K562 (cell line): ENCODE data around the gene FAM120B. TPM values are rescaled to one million over a fixed set of nuclear protein-coding genes. Genes with fewer than 3 reads are reported as not detected.

ENCODE experiments used
- CBX2 ChIP-seq: fragments of 200-600 bp; sonication (generic); IDR thresholded peaks from one replicate; pipeline ENCODE4 v1.6.1; 2012; ENCODE audit warnings: mild to moderate bottlenecking, low read length, inconsistent platforms; ENCODE audit not compliant: insufficient read depth, poor library complexity, severe bottlenecking
- CSDE1 ChIP-seq, 2 experiments: fragments of 450-650 bp; IDR thresholded peaks; 2 replicates each; pipeline ENCODE4 v1.6.1; 2016; ENCODE audit warnings: mild to moderate bottlenecking in 1 of 2
- CXXC5 ChIP-seq: fragments of 250-450 bp; sonication (Bioruptor Pico); IDR thresholded peaks from 2 replicates; pipeline ENCODE4 v1.8.0; 2022; ENCODE audit warnings: inconsistent platforms, mild to moderate bottlenecking, moderate library complexity
- FOXK1 ChIP-seq: sonication (generic); formaldehyde crosslinking; IDR thresholded peaks from 2 replicates; pipeline ENCODE4 v1.8.0; 2022; ENCODE audit warnings: missing genetic modification reagents, mild to moderate bottlenecking, borderline replicate concordance
- GABPB2 ChIP-seq: fragments of 250-450 bp; sonication (Bioruptor Pico); conservative IDR thresholded peaks from 2 replicates; pipeline ENCODE4 v1.5.1; 2021; ENCODE audit warnings: mild to moderate bottlenecking
- NFE2L1 ChIP-seq: fragments of 450-650 bp; IDR thresholded peaks from 2 replicates; pipeline ENCODE4 v1.6.1; 2016; ENCODE audit warnings: missing genetic modification characterization, low read depth, mild to moderate bottlenecking, missing compliant biosample characterization, moderate library complexity, borderline replicate concordance
- NRF1 ChIP-seq, 2 experiments: fragments of 450-650 bp; IDR thresholded peaks in 1 of 2; conservative IDR thresholded peaks in 1 of 2; 2 replicates each; pipeline ENCODE4 v1.6.1; 2014; ENCODE audit warnings: mild to moderate bottlenecking in 2 of 2
- RBM22 ChIP-seq: fragments of 200-400 bp; formaldehyde crosslinking; IDR thresholded peaks from 2 replicates; pipeline ENCODE4 v1.6.1; 2018; ENCODE audit warnings: low read length, low read depth; ENCODE audit not compliant: poor library complexity, severe bottlenecking
- ZNF165 ChIP-seq: fragments of 250-450 bp; sonication (Bioruptor Pico); IDR thresholded peaks from 2 replicates; pipeline ENCODE4 v1.4.0; 2020; ENCODE audit warnings: borderline replicate concordance
- ZNF766 ChIP-seq: fragments of 200-800 bp; sonication (Bioruptor generic); conservative IDR thresholded peaks from 2 replicates; pipeline ENCODE4 v1.6.1; 2016; ENCODE audit warnings: missing genetic modification characterization, missing compliant biosample characterization
- polyA plus RNA-seq, 8 experiments: library from polyadenylated mRNA; depleted of rRNA in 4 of 8; stranded (reverse) in 5 of 8; unstranded in 3 of 8; fragments of >200 nt; fragmentation: Nextera tagmentation in 2 of 8; fragmentation: Illumina TruSeq in 1 of 8; extraction: Ambion mirVana in 2 of 8; extraction: Trizol in 1 of 8; gene quantifications; 2 replicates each; pipeline versions ENCODE4 v1.2.1 to v1.2.3, GENCODE V29; 2011 to 2014; ENCODE audit warnings: inconsistent platforms in 1 of 8, missing spikeins in 1 of 8
- total RNA-seq, 7 experiments: library from RNA; depleted of rRNA in 6 of 7; stranded (reverse); fragments of >200 nt in 6 of 7; fragmentation: Illumina TruSeq in 2 of 7; extraction: Trizol in 2 of 7; gene quantifications; 2 replicates each; pipeline versions ENCODE4 v1.2.1 to v1.2.3, GENCODE V29; 2011 to 2021; ENCODE audit warnings: low replicate concordance in 1 of 7
- TF ChIP-seq, protein P1 (sequence below): fragments of 150-350 bp; IDR thresholded peaks from 2 replicates; pipeline ENCODE4 v1.6.1; 2014; ENCODE audit warnings: low read depth, mild to moderate bottlenecking, low read length, borderline replicate concordance
- TF ChIP-seq, protein P2 (sequence below): fragments of 450-650 bp; formaldehyde crosslinking; IDR thresholded peaks from 2 replicates; pipeline ENCODE4 v1.4.0; 2022; ENCODE audit warnings: missing genetic modification characterization
- TF ChIP-seq, protein P3 (sequence below): fragments of 250-450 bp; sonication (Bioruptor Pico); IDR thresholded peaks from 2 replicates; pipeline ENCODE4 v1.5.0; 2020; ENCODE audit warnings: mild to moderate bottlenecking
- TF ChIP-seq, protein P4 (sequence below): fragments of 250-450 bp; sonication (Bioruptor Pico); IDR thresholded peaks from 2 replicates; pipeline ENCODE4 v1.8.0; 2022; ENCODE audit warnings: moderate library complexity, mild to moderate bottlenecking, inconsistent platforms
- TF ChIP-seq, protein P5 (sequence below): sonication (generic); formaldehyde crosslinking; IDR thresholded peaks from 2 replicates; pipeline ENCODE4 v1.8.0; 2022; ENCODE audit warnings: missing genetic modification reagents, mild to moderate bottlenecking, moderate library complexity, borderline replicate concordance
- TF ChIP-seq, protein P6 (sequence below), 2 experiments: fragments of 450-650 bp in 1 of 2; sonication (generic) in 1 of 2; formaldehyde crosslinking in 1 of 2; IDR thresholded peaks in 1 of 2; conservative IDR thresholded peaks in 1 of 2; 2 replicates each; pipeline versions ENCODE4 v1.6.1 to v1.8.1; 2016 to 2023; ENCODE audit warnings: mild to moderate bottlenecking in 2 of 2, moderate library complexity in 2 of 2, inconsistent platforms in 1 of 2, missing genetic modification reagents in 1 of 2

The FAM120B gene
- total and polyA plus RNA-seq, 9 of the 15 experiments (the other 6 are each of a cell fraction or from before 2014, with no cell fraction given) = 3.5 to 22.6 (median 14.7) TPM

DNA sequence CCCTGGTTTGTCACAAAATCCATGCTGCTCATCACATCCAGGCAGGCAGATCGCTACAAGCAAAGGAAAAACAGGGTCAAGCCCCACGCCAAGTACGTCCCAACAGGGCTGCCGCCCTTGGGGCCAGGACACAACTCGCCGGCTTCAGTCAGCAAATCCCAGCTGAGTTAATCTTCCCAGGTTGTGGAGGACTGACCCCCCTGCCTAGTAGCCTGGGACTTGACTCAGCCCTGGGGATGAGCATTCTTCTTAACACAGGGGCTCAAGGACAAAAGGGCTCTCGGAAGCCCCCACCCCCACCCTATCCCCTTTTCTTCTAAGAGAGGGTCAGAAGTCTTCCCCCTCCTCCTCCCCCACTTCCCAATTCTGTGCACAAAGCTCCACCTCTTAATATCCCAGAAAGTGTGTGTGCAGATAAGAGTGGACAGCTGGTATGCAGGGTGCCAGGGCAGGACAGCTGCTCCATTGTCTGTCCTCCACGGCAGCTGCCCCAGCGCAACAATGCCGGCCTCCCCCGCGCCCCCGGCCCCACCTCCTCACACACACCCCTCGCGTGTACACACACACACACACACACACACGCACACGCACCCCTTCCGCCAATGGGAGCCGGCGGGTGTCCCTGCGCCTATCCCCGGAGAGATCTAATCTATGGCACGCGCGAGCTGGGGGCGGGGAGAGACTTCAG lies 20.2 kb upstream of the FAM120B start (continued):
- TF ChIP-seq, protein P1, sequence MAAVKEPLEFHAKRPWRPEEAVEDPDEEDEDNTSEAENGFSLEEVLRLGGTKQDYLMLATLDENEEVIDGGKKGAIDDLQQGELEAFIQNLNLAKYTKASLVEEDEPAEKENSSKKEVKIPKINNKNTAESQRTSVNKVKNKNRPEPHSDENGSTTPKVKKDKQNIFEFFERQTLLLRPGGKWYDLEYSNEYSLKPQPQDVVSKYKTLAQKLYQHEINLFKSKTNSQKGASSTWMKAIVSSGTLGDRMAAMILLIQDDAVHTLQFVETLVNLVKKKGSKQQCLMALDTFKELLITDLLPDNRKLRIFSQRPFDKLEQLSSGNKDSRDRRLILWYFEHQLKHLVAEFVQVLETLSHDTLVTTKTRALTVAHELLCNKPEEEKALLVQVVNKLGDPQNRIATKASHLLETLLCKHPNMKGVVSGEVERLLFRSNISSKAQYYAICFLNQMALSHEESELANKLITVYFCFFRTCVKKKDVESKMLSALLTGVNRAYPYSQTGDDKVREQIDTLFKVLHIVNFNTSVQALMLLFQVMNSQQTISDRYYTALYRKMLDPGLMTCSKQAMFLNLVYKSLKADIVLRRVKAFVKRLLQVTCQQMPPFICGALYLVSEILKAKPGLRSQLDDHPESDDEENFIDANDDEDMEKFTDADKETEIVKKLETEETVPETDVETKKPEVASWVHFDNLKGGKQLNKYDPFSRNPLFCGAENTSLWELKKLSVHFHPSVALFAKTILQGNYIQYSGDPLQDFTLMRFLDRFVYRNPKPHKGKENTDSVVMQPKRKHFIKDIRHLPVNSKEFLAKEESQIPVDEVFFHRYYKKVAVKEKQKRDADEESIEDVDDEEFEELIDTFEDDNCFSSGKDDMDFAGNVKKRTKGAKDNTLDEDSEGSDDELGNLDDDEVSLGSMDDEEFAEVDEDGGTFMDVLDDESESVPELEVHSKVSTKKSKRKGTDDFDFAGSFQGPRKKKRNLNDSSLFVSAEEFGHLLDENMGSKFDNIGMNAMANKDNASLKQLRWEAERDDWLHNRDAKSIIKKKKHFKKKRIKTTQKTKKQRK = no peak
- TF ChIP-seq CBX2 (no peak), CXXC5 (CRISPR knock-in tag) (peak; percentile 73), CSDE1 (IDR thresholded peaks at IDR 0.05) (no peak), RBM22 (no peak), NRF1 (conservative IDR thresholded peaks at IDR 0.05 in 1 of 2, IDR thresholded peaks at IDR 0.05 in 1 of 2) (0 out of 4 replicates have a peak, but pooled peaks have one; percentile 23 to 28), NFE2L1 (no peak), ZNF766 (CRISPR knock-in tag) (no peak), FOXK1 (no peak), ZNF165 (CRISPR knock-in tag) (no peak), GABPB2 (CRISPR knock-in tag) (no peak)
- TF ChIP-seq, protein P2, sequence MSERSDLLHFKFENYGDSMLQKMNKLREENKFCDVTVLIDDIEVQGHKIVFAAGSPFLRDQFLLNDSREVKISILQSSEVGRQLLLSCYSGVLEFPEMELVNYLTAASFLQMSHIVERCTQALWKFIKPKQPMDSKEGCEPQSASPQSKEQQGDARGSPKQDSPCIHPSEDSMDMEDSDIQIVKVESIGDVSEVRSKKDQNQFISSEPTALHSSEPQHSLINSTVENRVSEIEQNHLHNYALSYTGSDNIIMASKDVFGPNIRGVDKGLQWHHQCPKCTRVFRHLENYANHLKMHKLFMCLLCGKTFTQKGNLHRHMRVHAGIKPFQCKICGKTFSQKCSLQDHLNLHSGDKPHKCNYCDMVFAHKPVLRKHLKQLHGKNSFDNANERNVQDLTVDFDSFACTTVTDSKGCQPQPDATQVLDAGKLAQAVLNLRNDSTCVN (CRISPR knock-in tag) = no peak
- TF ChIP-seq, protein P3, sequence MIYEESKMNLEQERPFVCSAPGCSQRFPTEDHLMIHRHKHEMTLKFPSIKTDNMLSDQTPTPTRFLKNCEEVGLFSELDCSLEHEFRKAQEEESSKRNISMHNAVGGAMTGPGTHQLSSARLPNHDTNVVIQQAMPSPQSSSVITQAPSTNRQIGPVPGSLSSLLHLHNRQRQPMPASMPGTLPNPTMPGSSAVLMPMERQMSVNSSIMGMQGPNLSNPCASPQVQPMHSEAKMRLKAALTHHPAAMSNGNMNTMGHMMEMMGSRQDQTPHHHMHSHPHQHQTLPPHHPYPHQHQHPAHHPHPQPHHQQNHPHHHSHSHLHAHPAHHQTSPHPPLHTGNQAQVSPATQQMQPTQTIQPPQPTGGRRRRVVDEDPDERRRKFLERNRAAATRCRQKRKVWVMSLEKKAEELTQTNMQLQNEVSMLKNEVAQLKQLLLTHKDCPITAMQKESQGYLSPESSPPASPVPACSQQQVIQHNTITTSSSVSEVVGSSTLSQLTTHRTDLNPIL = no peak
- TF ChIP-seq, protein P4, sequence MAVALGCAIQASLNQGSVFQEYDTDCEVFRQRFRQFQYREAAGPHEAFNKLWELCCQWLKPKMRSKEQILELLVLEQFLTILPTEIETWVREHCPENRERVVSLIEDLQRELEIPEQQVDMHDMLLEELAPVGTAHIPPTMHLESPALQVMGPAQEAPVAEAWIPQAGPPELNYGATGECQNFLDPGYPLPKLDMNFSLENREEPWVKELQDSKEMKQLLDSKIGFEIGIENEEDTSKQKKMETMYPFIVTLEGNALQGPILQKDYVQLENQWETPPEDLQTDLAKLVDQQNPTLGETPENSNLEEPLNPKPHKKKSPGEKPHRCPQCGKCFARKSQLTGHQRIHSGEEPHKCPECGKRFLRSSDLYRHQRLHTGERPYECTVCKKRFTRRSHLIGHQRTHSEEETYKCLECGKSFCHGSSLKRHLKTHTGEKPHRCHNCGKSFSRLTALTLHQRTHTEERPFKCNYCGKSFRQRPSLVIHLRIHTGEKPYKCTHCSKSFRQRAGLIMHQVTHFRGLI (CRISPR knock-in tag) = no peak
- TF ChIP-seq, protein P5, sequence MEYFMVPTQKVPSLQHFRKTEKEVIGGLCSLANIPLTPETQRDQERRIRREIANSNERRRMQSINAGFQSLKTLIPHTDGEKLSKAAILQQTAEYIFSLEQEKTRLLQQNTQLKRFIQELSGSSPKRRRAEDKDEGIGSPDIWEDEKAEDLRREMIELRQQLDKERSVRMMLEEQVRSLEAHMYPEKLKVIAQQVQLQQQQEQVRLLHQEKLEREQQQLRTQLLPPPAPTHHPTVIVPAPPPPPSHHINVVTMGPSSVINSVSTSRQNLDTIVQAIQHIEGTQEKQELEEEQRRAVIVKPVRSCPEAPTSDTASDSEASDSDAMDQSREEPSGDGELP (CRISPR knock-in tag) = peak; percentile 27; the same call in 1 of the 2 replicates
- TF ChIP-seq, protein P6, sequence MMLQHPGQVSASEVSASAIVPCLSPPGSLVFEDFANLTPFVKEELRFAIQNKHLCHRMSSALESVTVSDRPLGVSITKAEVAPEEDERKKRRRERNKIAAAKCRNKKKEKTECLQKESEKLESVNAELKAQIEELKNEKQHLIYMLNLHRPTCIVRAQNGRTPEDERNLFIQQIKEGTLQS (IDR thresholded peaks at IDR 0.05) = no peak
- TF ChIP-seq, protein P6 (CRISPR knock-in tag; conservative IDR thresholded peaks at IDR 0.05) = no peak
